Natural killer cell treated with Interleukin-12 subunit alpha and Interleukin-12 subunit beta and Interleukin-15 and Interleukin-18, amount 100 ng/mL, for 72 hours (primary cell): Measurements from ENCODE around the gene CD79A. TPM values are rescaled to one million over a fixed set of nuclear protein-coding genes. Genes with fewer than 3 reads are reported as not detected.

ENCODE experiments used
- ATAC-seq, 2 donors: fragments of 150-1000 bp; cut with Tn5 transposase in 1 of 2; sonication (Bioruptor Pico), chemical (Tn5 transposase) in 1 of 2; 2 replicates each; pipeline ENCODE4 v1.10.0; 2021
- DNase-seq: peaks from one replicate; pipeline ENCODE4 v3.0.0; 2022; ENCODE audit warnings: low spot score
- H3K27ac Mint-ChIP-seq, 2 donors: 1 replicate in 1 of 2; 2 replicates in 1 of 2; pipeline ENCODE4 v1.8.0; 2022; ENCODE audit warnings: mixed read lengths in 2 of 2, mild to moderate bottlenecking in 1 of 2, moderate library complexity in 1 of 2
- H3K27me3 Mint-ChIP-seq, 2 donors: 1 replicate in 1 of 2; 2 replicates in 1 of 2; pipeline ENCODE4 v1.8.0; 2022; ENCODE audit warnings: mixed read lengths in 2 of 2
- H3K36me3 Mint-ChIP-seq: one replicate; pipeline ENCODE4 v1.8.0; 2022; ENCODE audit warnings: mixed read lengths
- H3K4me1 Mint-ChIP-seq, 2 donors: 1 replicate in 1 of 2; 2 replicates in 1 of 2; pipeline ENCODE4 v1.8.0; 2022; ENCODE audit warnings: low read depth in 2 of 2, mixed read lengths in 2 of 2, mild to moderate bottlenecking in 1 of 2
- H3K4me3 Mint-ChIP-seq: one replicate; pipeline ENCODE4 v1.8.0; 2022; ENCODE audit warnings: mixed read lengths
- H3K9me3 Mint-ChIP-seq: 2 replicates; pipeline ENCODE4 v1.8.0; 2022; ENCODE audit warnings: mixed read lengths
- total RNA-seq, 2 donors: library from RNA; stranded (reverse); gene quantifications; one replicate each; pipeline ENCODE4 v1.2.3, GENCODE V29; 2022

Gene CD79A
- total RNA-seq, 2 donors from 2014 or later: 0.93 to 1.8 TPM

DNA sequence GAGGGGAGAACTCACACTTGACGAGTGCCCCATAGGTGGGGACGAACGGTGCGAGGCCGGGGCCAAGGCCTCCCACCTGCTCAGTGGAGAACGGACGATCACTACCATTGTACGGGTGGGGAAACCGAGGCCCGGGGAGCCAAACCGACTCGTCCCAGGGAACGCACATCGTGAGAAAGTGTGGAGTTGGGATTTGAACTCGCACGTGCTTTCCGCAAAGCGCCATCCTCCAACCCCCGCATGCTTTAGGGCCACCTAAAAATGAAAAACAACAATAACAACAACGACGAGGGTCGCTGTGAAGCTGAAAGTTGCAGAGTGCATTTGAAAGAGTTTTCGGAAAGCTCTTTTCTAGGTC, 6.4 kb downstream of the CD79A start:
- ATAC-seq (no peak), DNase-seq (no peak)
- H3K36me3 Mint-ChIP-seq: peaks cover 7% of the 10 kb centered on the region
- no peaks in the 10 kb centered on the region for H3K27me3 Mint-ChIP-seq
- H3K9me3 Mint-ChIP-seq: no peaks in the 10 kb centered on the region
- H3K27ac Mint-ChIP-seq: peak overlapping the region; percentile 79 to 87
- peaks cover 49 to 54% of the 10 kb centered on the region in 2 donors for H3K4me1 Mint-ChIP-seq
- peak overlapping the region; percentile 97 for H3K4me3 Mint-ChIP-seq

GRCh38 chr19:41883821-41884733, 7.0 kb downstream of the CD79A start:
- peak overlapping the region; percentile 97 for H3K4me3 Mint-ChIP-seq
- peaks cover 7% of the 10 kb centered on the region for H3K36me3 Mint-ChIP-seq
- no peaks in the 10 kb centered on the region for H3K9me3 Mint-ChIP-seq
- peaks cover 54 to 60% of the 10 kb centered on the region in 2 donors for H3K4me1 Mint-ChIP-seq
- H3K27ac Mint-ChIP-seq: peak overlapping the region; percentile 79 to 87
- ATAC-seq: peak; percentile 92 to 94
- DNase-seq: peak; percentile 98
- H3K27me3 Mint-ChIP-seq: no peaks in the 10 kb centered on the region

- H3K27ac Mint-ChIP-seq: peak overlapping the region; percentile 79 to 87
- DNase-seq (peak; percentile 81), ATAC-seq (peak; percentile 63 to 64)
- no peaks in the 10 kb centered on the region for H3K27me3 Mint-ChIP-seq
- no peaks in the 10 kb centered on the region for H3K9me3 Mint-ChIP-seq
- H3K4me3 Mint-ChIP-seq: peak overlapping the region; percentile 97
- peaks cover 65 to 77% of the 10 kb centered on the region in 2 donors for H3K4me1 Mint-ChIP-seq
- H3K36me3 Mint-ChIP-seq: peaks cover 14% of the 10 kb centered on the region
Measured at GRCh38 chr19:41886761-41887710, 10.0 kb downstream of the CD79A start.

DNA sequence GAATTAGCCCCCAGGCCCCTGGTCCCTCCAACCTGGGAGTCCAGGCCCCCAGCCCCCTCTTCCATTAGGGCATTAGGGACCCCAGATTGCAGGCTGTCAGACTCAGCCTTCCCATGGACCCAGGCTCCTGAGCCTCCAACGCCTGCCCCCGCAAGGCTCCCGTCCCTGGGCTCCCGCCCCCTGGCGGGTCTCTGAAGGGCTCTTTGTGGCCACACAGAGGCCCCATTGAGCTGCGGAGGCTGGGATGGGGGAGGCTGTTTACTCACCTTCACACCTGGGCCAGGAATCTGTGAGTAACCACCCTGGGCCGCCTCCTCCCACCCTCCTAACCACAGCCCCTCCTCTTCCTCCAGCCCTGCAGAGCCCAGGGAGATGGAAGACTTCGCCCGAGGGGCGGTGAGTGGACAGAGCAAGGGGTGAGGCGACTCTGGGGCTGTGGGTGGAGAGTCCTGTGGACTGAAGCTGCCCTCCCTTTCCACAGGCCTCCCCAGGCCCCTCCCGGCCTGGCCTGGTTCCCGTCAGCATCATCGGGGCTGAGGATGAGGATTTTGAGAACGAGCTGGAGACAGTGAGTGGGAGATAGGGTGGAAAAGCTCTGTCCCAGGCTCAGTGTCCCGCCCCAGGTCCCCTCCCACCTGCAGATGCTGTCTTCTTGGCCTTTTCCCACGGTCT, 10.8 kb downstream of the CD79A start:
- H3K36me3 Mint-ChIP-seq: peaks cover 6% of the 10 kb centered on the region
- ATAC-seq: peak; percentile 54 to 55
- peaks cover 58 to 70% of the 10 kb centered on the region in 2 donors for H3K4me1 Mint-ChIP-seq
- DNase-seq: peak; percentile 84
- no peaks in the 10 kb centered on the region for H3K9me3 Mint-ChIP-seq
- no peaks in the 10 kb centered on the region for H3K27me3 Mint-ChIP-seq
- H3K27ac Mint-ChIP-seq: peak overlapping the region; percentile 79 to 87
- peak overlapping the region; percentile 97 for H3K4me3 Mint-ChIP-seq

GRCh38 chr19:41888926-41889325, 11.8 kb downstream of the CD79A start:
- H3K9me3 Mint-ChIP-seq: no peaks in the 10 kb centered on the region
- ATAC-seq (no peak), DNase-seq (no peak)
- peak overlapping the region; percentile 79 to 87 for H3K27ac Mint-ChIP-seq
- peaks cover 10% of the 10 kb centered on the region for H3K36me3 Mint-ChIP-seq
- peaks cover 57 to 71% of the 10 kb centered on the region in 2 donors for H3K4me1 Mint-ChIP-seq
- no peaks in the 10 kb centered on the region for H3K27me3 Mint-ChIP-seq
- H3K4me3 Mint-ChIP-seq: peak overlapping the region; percentile 97

DNA sequence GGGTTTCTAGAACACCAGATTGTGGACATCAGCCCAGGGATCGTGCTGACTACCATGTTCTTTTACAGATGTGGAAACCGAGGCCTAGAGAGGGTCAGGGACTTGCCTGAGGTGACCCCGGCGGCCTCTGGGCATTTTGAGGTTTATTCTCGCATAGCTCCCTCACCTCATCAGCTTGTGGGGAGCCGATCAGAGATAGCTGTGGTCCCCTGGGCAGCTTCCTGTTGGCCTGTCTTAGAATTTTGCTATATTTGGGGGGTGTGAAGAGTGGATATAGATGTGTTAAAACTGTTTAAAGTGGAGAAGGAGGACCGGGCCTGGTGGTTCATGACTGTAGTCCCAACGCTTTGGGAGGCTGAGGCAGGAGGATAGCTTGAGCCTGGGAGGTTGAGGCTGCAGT, 12.8 kb downstream of the CD79A start:
- DNase-seq (peak; percentile 69), ATAC-seq (peak; percentile 11 to 37)
- Mint-ChIP-seq H3K36me3 (peaks cover 13% of the 10 kb centered on the region), H3K4me1 (peaks cover 59 to 70% of the 10 kb centered on the region in 2 donors), H3K9me3 (no peaks in the 10 kb centered on the region), H3K4me3 (peak overlapping the region; percentile 97), H3K27me3 (no peaks in the 10 kb centered on the region), H3K27ac (peak overlapping the region; percentile 79 to 87)

DNA sequence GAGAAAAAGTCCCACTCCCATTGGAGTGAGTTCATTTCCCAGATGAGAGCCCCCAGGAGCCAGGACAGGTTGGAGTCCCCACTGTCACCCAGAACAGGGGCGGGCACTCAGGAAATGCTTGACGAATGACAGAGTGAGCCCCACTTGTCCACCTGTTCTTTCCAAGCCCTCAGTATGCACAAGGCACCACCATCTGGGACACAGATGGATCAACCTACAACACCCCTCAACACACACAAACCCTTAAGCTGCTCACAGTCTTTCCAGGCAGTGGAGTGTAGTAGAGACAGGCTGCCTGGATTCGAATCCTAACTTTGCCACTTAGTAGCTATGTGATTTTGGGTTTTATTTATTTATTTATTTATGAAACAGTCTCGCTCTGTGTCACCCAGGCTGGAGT, 13.9 kb downstream of the CD79A start:
- Mint-ChIP-seq H3K27me3 (no peaks in the 10 kb centered on the region), H3K4me1 (peaks cover 58 to 67% of the 10 kb centered on the region in 2 donors), H3K27ac (peak overlapping the region in 1 of 2 donors; percentile 83), H3K9me3 (no peaks in the 10 kb centered on the region), H3K36me3 (peaks cover 18% of the 10 kb centered on the region), H3K4me3 (no peak overlapping the region)
- no peak for DNase-seq
- ATAC-seq: no peak

DNA sequence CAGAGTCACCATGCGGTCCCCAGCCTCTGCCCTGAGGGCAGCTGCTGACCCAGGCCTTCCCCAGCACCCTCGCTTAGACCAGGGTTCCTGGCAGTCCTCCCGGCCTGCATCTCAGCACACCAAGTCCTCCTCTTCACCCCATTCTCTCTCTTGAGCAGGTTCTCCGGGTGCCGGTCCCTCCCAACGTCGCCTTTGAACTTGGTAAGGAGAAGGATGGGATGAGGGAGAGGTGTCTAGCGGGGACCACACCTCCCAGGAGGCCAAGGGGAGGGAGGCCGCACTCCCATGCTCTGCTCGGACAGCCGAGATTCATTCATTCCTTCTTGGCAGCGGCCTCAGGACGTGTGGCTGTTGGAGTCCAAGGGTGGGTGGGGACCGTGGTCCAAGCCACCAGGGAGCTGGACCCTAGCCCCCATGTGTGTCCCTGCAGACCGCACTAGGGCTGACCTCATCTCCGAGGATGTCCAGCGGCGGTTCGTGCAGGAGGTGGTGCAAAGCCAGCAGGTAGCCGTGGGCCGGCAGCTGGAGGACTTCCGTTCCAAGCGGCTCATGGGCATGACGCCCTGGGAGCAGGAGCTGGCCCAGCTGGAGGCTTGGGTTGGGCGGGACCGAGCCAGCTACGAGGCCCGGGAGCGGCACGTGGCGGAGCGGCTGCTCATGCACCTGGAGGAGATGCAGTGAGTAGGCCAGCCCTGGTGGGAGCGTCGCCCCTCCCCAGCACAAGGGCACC, 15.3 kb downstream of the CD79A start:
- DNase-seq (no peak), ATAC-seq (no peak)
- peak overlapping the region; percentile 73 to 83 for H3K27ac Mint-ChIP-seq
- H3K4me1 Mint-ChIP-seq: peaks cover 52 to 60% of the 10 kb centered on the region in 2 donors
- no peak overlapping the region for H3K4me3 Mint-ChIP-seq
- H3K27me3 Mint-ChIP-seq: no peaks in the 10 kb centered on the region
- H3K9me3 Mint-ChIP-seq: no peaks in the 10 kb centered on the region
- peaks cover 18% of the 10 kb centered on the region for H3K36me3 Mint-ChIP-seq

DNA sequence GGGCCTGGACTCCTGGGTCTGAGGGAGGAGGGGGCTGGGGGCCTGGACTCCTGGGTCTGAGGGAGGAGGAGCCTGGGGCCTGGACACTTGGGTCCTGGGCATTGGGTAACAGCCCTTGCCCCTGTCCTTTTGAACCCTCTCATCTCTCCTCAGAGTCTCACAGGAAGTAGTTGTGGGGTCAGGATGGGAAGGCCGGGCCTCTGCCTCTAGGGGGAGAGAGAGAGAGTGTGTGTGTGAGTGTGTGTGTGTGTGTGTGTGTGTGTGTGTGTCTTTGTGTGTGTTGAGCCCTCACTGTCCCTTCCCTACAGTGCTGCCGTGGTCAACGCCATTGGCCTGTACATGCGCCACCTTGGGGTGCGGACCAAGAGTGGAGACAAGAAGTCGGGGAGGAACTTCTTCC, 16.8 kb downstream of the CD79A start:
- ATAC-seq: peak; percentile 63 to 65
- DNase-seq: no peak
- H3K36me3 Mint-ChIP-seq: peaks cover 23% of the 10 kb centered on the region
- no peaks in the 10 kb centered on the region for H3K9me3 Mint-ChIP-seq
- H3K4me3 Mint-ChIP-seq: peak overlapping the region; percentile 47
- H3K27me3 Mint-ChIP-seq: no peaks in the 10 kb centered on the region
- H3K4me1 Mint-ChIP-seq: peaks cover 47 to 58% of the 10 kb centered on the region in 2 donors
- peak overlapping the region; percentile 71 to 77 for H3K27ac Mint-ChIP-seq

- peak overlapping the region; percentile 71 to 77 for H3K27ac Mint-ChIP-seq
- no peak overlapping the region for H3K4me3 Mint-ChIP-seq
- ATAC-seq: no peak
- H3K27me3 Mint-ChIP-seq: no peaks in the 10 kb centered on the region
- H3K9me3 Mint-ChIP-seq: no peaks in the 10 kb centered on the region
- no peak for DNase-seq
- H3K4me1 Mint-ChIP-seq: peaks cover 47 to 58% of the 10 kb centered on the region in 2 donors
- H3K36me3 Mint-ChIP-seq: peaks cover 27% of the 10 kb centered on the region
Measured at GRCh38 chr19:41894350-41894749, 17.3 kb downstream of the CD79A start.

DNA sequence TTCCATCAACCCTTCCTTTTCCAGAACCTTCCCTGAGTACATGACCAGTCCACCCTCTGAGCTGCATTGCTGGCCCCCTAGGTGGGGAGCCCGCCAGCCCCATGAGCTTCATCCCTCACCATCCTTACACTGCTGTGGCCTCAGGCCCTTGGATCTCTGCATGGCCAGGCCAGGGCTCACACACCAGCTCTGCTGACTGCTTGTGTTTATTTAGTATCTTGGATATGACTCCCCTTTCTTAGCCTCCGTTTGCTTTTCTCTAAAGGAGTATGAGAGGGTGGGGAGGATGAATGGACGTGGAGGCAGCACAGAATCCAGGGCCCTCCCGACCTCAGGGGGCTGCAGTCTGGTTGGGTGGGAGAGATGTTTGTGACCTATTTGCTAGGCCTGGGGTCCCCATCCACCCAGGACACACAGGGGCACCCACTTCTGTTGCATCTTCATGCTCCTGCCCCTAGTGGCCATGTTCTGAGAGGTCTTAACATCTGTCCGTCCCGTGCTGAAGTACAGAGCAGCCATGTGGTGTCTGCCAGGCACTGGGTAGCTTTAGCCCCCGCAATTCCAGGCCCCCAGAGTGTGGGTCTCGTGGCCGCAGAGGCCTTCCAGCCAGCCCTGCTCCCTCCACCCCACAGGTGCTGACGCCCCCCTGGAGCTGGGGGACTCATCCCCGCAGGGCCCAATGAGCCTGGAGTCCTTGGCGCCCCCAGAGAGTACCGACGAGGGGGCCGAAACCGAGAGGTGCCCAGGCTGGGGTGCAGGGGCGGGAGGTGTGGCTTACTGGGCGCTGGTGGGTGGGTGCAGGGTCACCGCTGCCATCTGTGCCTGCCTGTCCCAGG, 18.9 kb downstream of the CD79A start:
- ATAC-seq (peak in 1 of 2 donors; percentile 17), DNase-seq (no peak)
- H3K4me3 Mint-ChIP-seq: no peak overlapping the region
- peaks cover 39 to 49% of the 10 kb centered on the region in 2 donors for H3K4me1 Mint-ChIP-seq
- peak overlapping the region; percentile 65 to 66 for H3K27ac Mint-ChIP-seq
- H3K27me3 Mint-ChIP-seq: no peaks in the 10 kb centered on the region
- no peaks in the 10 kb centered on the region for H3K9me3 Mint-ChIP-seq
- H3K36me3 Mint-ChIP-seq: peaks cover 22% of the 10 kb centered on the region

- Mint-ChIP-seq H3K36me3 (peaks cover 22% of the 10 kb centered on the region), H3K4me1 (peaks cover 36 to 46% of the 10 kb centered on the region in 2 donors), H3K4me3 (no peak overlapping the region), H3K27ac (peak overlapping the region; percentile 65 to 66), H3K9me3 (no peaks in the 10 kb centered on the region), H3K27me3 (no peaks in the 10 kb centered on the region)
- DNase-seq (no peak), ATAC-seq (no peak)
Measured at GRCh38 chr19:41896581-41896942, 19.5 kb downstream of the CD79A start.
